Upper lobe of left lung (tissue), 6 donors: ENCODE results near the gene DNAH8. TPM values are rescaled to one million over a fixed set of nuclear protein-coding genes. Genes with fewer than 3 reads are reported as not detected.

Experiments used
- ATAC-seq, 2 donors: fragments of 200-7000 bp; cut with Tn5 transposase; one replicate each; pipeline ENCODE4 v1.9.1; 2022; ENCODE audit warnings: mild to moderate bottlenecking in 2 of 2, moderate library complexity in 2 of 2; ENCODE audit not compliant: low FRiP score in 2 of 2
- DNase-seq, 2 donors: peaks; one replicate each; pipeline ENCODE4 v3.0.0-alpha.2; 2019 to 2020
- H3K27ac ChIP-seq, 4 donors: fragments of 200-600 bp; sonication (generic); one replicate each; pipeline ENCODE4 v1.5.1; 2016 to 2019
- H3K27me3 ChIP-seq, 4 donors: fragments of 200-600 bp; sonication (generic); one replicate each; pipeline ENCODE4 v1.5.1; 2017 to 2019
- H3K36me3 ChIP-seq, 4 donors: fragments of 200-600 bp; sonication (generic); one replicate each; pipeline ENCODE4 v1.5.1; 2016 to 2019
- H3K4me1 ChIP-seq, 4 donors: fragments of 200-600 bp; sonication (generic); one replicate each; pipeline ENCODE4 v1.5.1; 2018 to 2019
- H3K4me3 ChIP-seq, 4 donors: fragments of 200-600 bp; sonication (generic); one replicate each; pipeline ENCODE4 v1.5.1; 2017 to 2019; ENCODE audit warnings: mild to moderate bottlenecking in 2 of 4, moderate library complexity in 1 of 4
- H3K9me3 ChIP-seq, 4 donors: fragments of 200-600 bp; sonication (generic); one replicate each; pipeline ENCODE4 v1.5.1; 2018 to 2019
- CTCF ChIP-seq, 6 experiments: fragments of 450-650 bp in 4 of 6; fragments of 200-600 bp in 2 of 6; sonication (generic) in 2 of 6; IDR thresholded peaks; one replicate each; pipeline ENCODE4 v1.5.1; 2016 to 2019; ENCODE audit warnings: antibody characterized with exemption in 6 of 6
- EP300 ChIP-seq, 4 donors: sonication (generic); formaldehyde crosslinking; IDR thresholded peaks; one replicate each; pipeline ENCODE4 v1.5.1; 2017; ENCODE audit warnings: antibody characterized with exemption in 4 of 4, control low read depth in 2 of 4
- POLR2A ChIP-seq, 4 donors: fragments of 450-650 bp; IDR thresholded peaks; one replicate each; pipeline ENCODE4 v1.5.1; 2016 to 2017; ENCODE audit warnings: antibody characterized with exemption in 4 of 4, mild to moderate bottlenecking in 2 of 4
- POLR2AphosphoS5 ChIP-seq, 2 donors: sonication (generic); formaldehyde crosslinking; IDR thresholded peaks; one replicate each; pipeline ENCODE4 v1.5.1; 2017; ENCODE audit warnings: antibody characterized with exemption in 2 of 2
- WGBS, 2 donors: methylation state at CpG; one replicate each; pipeline ENCODE4 v1.1.5; 2017 to 2018; 5-methylcytosine and 5-hydroxymethylcytosine counted together
- total RNA-seq, 6 donors: library from RNA; depleted of rRNA in 4 of 6; stranded (reverse); fragments of >200 nt in 4 of 6; gene quantifications; one replicate each; pipeline versions ENCODE4 v1.1.0 to v1.2.1, GENCODE V29; 2016 to 2021
- donor health status: DM: no; HTN: no; CAD: no; lungs with moderate emphysema.
- donor health status: DM: no; HTN: yes; CAD: no; lungs with severe emphysema.

Gene DNAH8
- total RNA-seq, 6 donors from 2014 or later, result under 0.01 to 0.24 (median 0.15) TPM; not detected in 2

- Histone ChIP-seq H3K27me3 (no peaks in the 10 kb centered on the region), H3K36me3 (no peaks in the 10 kb centered on the region), H3K4me3 (no peak overlapping the region), H3K9me3 (peaks cover 0 to 4% (median 0%) of the 10 kb centered on the region in 4 donors), H3K27ac (no peak overlapping the region), H3K4me1 (peaks cover 0 to 15% (median 4%) of the 10 kb centered on the region in 4 donors)
- TF ChIP-seq CTCF (IDR thresholded peaks at IDR 0.05) (no peak), POLR2A (IDR thresholded peaks at IDR 0.05) (no peak), POLR2AphosphoS5 (IDR thresholded peaks at IDR 0.05) (no peak), EP300 (IDR thresholded peaks at IDR 0.05) (no peak)
- no peak for DNase-seq
- no peak for ATAC-seq
- WGBS, 2 donors, result 46 to 61% methylated on average over 3 of the region's 3 CpGs
Observed at GRCh38 chr6:38738261-38738660, 23.1 kb downstream of the DNAH8 start.

- 40 to 49% methylated on average over 5 of the region's 5 CpGs for WGBS, 2 donors
- no peak for ATAC-seq
- peaks cover 0 to 15% (median 4%) of the 10 kb centered on the region in 4 donors for H3K4me1 ChIP-seq
Observed at GRCh38 chr6:38739532-38739931, 24.4 kb downstream of the DNAH8 start.

GRCh38 chr6:38749473-38749872 is 34.4 kb downstream of the DNAH8 start:
- Histone ChIP-seq H3K36me3 (no peaks in the 10 kb centered on the region), H3K9me3 (no peaks in the 10 kb centered on the region), H3K27ac (no peak overlapping the region), H3K4me3 (no peak overlapping the region), H3K27me3 (no peaks in the 10 kb centered on the region), H3K4me1 (no peaks in the 10 kb centered on the region)
- no peak for DNase-seq
- WGBS, 2 donors, result 81 to 93% methylated on average over 1 of the region's 1 CpG
- no peak for ATAC-seq
- no peak for TF ChIP-seq CTCF (IDR thresholded peaks at IDR 0.05)

More at GRCh38 chr6:38739532-38739931, 24.4 kb downstream of the DNAH8 start:
- no peak overlapping the region for H3K4me3 ChIP-seq
- H3K36me3 ChIP-seq, result no peaks in the 10 kb centered on the region
- no peak overlapping the region for H3K27ac ChIP-seq
- H3K27me3 ChIP-seq, result no peaks in the 10 kb centered on the region
- H3K9me3 ChIP-seq, result peaks cover 0 to 4% (median 0%) of the 10 kb centered on the region in 4 donors
- no peak for TF ChIP-seq EP300 (IDR thresholded peaks at IDR 0.05)
- TF ChIP-seq POLR2AphosphoS5 (IDR thresholded peaks at IDR 0.05), result no peak
- peak in 3 of 6 experiments; percentile 14 to 20 (median 14) for TF ChIP-seq CTCF (IDR thresholded peaks at IDR 0.05)
- no peak for TF ChIP-seq POLR2A (IDR thresholded peaks at IDR 0.05)
- no peak for DNase-seq

- DNase-seq (no peak), ATAC-seq (no peak)
- WGBS, 2 donors, result 53 to 86% methylated on average over 1 of the region's 1 CpG
- no peaks in the 10 kb centered on the region for H3K27me3 ChIP-seq
- TF ChIP-seq POLR2AphosphoS5 (IDR thresholded peaks at IDR 0.05) (no peak), EP300 (IDR thresholded peaks at IDR 0.05) (no peak), CTCF (IDR thresholded peaks at IDR 0.05) (no peak), POLR2A (IDR thresholded peaks at IDR 0.05) (no peak)
- no peak overlapping the region for H3K27ac ChIP-seq
- no peaks in the 10 kb centered on the region for H3K4me1 ChIP-seq
- no peak overlapping the region for H3K4me3 ChIP-seq
- H3K9me3 ChIP-seq, result no peaks in the 10 kb centered on the region
- H3K36me3 ChIP-seq, result no peaks in the 10 kb centered on the region
Observed at GRCh38 chr6:38750968-38751615, 36.0 kb downstream of the DNAH8 start.

GRCh38 chr6:38753707-38754106 is 38.6 kb downstream of the DNAH8 start:
- no peak overlapping the region for H3K4me3 ChIP-seq
- H3K4me1 ChIP-seq, result no peaks in the 10 kb centered on the region
- no peaks in the 10 kb centered on the region for H3K9me3 ChIP-seq
- no peak for ATAC-seq
- H3K27me3 ChIP-seq, result no peaks in the 10 kb centered on the region
- TF ChIP-seq CTCF (IDR thresholded peaks at IDR 0.05), result no peak
- TF ChIP-seq POLR2A (IDR thresholded peaks at IDR 0.05), result no peak
- TF ChIP-seq POLR2AphosphoS5 (IDR thresholded peaks at IDR 0.05), result no peak
- no peak for TF ChIP-seq EP300 (IDR thresholded peaks at IDR 0.05)
- H3K36me3 ChIP-seq, result no peaks in the 10 kb centered on the region
- no peak overlapping the region for H3K27ac ChIP-seq
- DNase-seq, result no peak
